GF-D8 (cell line): ENCODE results near the gene ARHGAP33.
"Not testable (repeated sequence)": the region's sequence is repeated elsewhere in the genome, so short reads cannot be mapped to it uniquely, and the experiment has no call there.

Experiments used
- DNase-seq: peaks from one replicate; lab custom pipeline; 2025; lab: John Stamatoyannopoulos, UW

ARHGAP33 gene

GRCh38 chr19:35830986-35831385 is 55.6 kb downstream of the ARHGAP33 start:
- no peak for DNase-seq

- DNase-seq = no peak
These were observed 56.7 kb downstream of the ARHGAP33 start for GRCh38 chr19:35832054-35832453.

- DNase-seq = no peak
These were observed 58.6 kb downstream of the ARHGAP33 start for GRCh38 chr19:35833972-35834371.

GRCh38 chr19:35836096-35836495 is 60.7 kb downstream of the ARHGAP33 start:
- not testable (repeated sequence) for DNase-seq
